ENCODE measurements around the gene PARD6B.

DNA sequence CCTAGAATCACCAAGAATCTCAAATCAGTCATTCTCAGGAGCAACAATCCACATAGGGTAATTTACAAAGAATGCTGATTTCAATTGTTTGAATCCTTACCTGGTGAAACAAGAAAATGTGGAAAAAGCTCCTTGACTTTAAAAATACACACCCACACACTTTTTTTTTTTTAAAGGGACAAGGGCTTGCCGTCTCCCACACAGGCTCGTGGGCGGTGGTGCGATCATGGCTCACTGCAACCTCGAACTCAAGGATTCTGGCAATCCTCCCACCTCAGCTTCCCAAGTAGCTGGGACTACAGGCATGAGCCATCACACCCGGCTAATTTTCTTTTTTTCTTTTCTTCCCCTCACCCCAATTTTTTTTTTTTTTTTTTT lies 30.7 kb downstream of the PARD6B start:
- TF ChIP-seq, protein P1, sequence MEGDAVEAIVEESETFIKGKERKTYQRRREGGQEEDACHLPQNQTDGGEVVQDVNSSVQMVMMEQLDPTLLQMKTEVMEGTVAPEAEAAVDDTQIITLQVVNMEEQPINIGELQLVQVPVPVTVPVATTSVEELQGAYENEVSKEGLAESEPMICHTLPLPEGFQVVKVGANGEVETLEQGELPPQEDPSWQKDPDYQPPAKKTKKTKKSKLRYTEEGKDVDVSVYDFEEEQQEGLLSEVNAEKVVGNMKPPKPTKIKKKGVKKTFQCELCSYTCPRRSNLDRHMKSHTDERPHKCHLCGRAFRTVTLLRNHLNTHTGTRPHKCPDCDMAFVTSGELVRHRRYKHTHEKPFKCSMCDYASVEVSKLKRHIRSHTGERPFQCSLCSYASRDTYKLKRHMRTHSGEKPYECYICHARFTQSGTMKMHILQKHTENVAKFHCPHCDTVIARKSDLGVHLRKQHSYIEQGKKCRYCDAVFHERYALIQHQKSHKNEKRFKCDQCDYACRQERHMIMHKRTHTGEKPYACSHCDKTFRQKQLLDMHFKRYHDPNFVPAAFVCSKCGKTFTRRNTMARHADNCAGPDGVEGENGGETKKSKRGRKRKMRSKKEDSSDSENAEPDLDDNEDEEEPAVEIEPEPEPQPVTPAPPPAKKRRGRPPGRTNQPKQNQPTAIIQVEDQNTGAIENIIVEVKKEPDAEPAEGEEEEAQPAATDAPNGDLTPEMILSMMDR (IDR thresholded peaks at IDR 0.05) = no peak
- TF ChIP-seq POLR2AphosphoS5 (IDR thresholded peaks at IDR 0.05) (no peak), POLR2A (IDR thresholded peaks at IDR 0.05) (no peak)

All from breast epithelium (tissue), 3 donors.